WTC11 (cell line): ENCODE results near the gene CEP63. TPM values are rescaled to one million over a fixed set of nuclear protein-coding genes. Genes with fewer than 3 reads are reported as not detected.

ENCODE experiments used
- ATAC-seq: fragments of 200-7000 bp; cut with Tn5 transposase; 2 replicates; pipeline ENCODE4 v1.10.0; 2021; ENCODE audit warnings: mild to moderate bottlenecking, moderate library complexity
- CTCF ChIA-PET: fragments of 300-600 bp; sonication (Branson Sonifier 250); formaldehyde crosslinking; loops from one replicate; lab custom pipeline; 2021; ENCODE audit warnings: antibody characterized with exemption; lab: Charles Lee
- POLR2A ChIA-PET: fragments of 350-600 bp; sonication (Branson Sonifier 250); formaldehyde crosslinking; loops from one replicate; lab custom pipeline; 2021; ENCODE audit warnings: antibody characterized with exemption; lab: Charles Lee
- DNase-seq: peaks from one replicate; pipeline ENCODE4 v3.0.0; 2021; ENCODE audit warnings: low spot score
- H3K27ac Mint-ChIP-seq: 2 replicates; pipeline ENCODE4 v1.8.0; 2021; ENCODE audit warnings: mixed read lengths
- H3K27me3 Mint-ChIP-seq: 2 replicates; pipeline ENCODE4 v1.8.0; 2021; ENCODE audit warnings: low read depth, mild to moderate bottlenecking, moderate library complexity, mixed read lengths
- H3K36me3 Mint-ChIP-seq: 2 replicates; pipeline ENCODE4 v1.8.0; 2021; ENCODE audit warnings: mixed read lengths
- H3K4me1 Mint-ChIP-seq: 2 replicates; pipeline ENCODE4 v1.8.0; 2022; ENCODE audit warnings: mixed read lengths
- H3K4me3 Mint-ChIP-seq: 2 replicates; pipeline ENCODE4 v1.8.0; 2021; ENCODE audit warnings: mild to moderate bottlenecking, moderate library complexity, mixed read lengths
- H3K9me3 Mint-ChIP-seq: 2 replicates; pipeline ENCODE4 v1.8.0; 2021; ENCODE audit warnings: mixed read lengths
- CREM ChIP-seq: sonication (generic); formaldehyde crosslinking; IDR thresholded peaks from 2 replicates; pipeline ENCODE4 v1.8.1; 2022; ENCODE audit warnings: mild to moderate bottlenecking, missing genetic modification reagents, moderate library complexity
- JAZF1 ChIP-seq: fragments of 250-450 bp; sonication (Bioruptor Pico); IDR thresholded peaks from 2 replicates; pipeline ENCODE4 v1.9.0; 2021; ENCODE audit warnings: moderate library complexity, mild to moderate bottlenecking, inconsistent platforms
- MXD4 ChIP-seq: fragments of 250-450 bp; sonication (Bioruptor Pico); IDR thresholded peaks from 2 replicates; pipeline ENCODE4 v1.8.0; 2021; ENCODE audit warnings: mild to moderate bottlenecking, moderate library complexity, borderline replicate concordance
- NFYB ChIP-seq: sonication (generic); formaldehyde crosslinking; conservative IDR thresholded peaks from 2 replicates; pipeline ENCODE4 v1.8.0; 2022; ENCODE audit warnings: low read depth, missing genetic modification reagents
- NR3C1 ChIP-seq: sonication (generic); formaldehyde crosslinking; conservative IDR thresholded peaks from 2 replicates; pipeline ENCODE4 v1.8.1; 2023; ENCODE audit warnings: low read depth, mild to moderate bottlenecking, missing genetic modification reagents
- SMAD3 ChIP-seq: sonication (generic); formaldehyde crosslinking; IDR thresholded peaks from 2 replicates; pipeline ENCODE4 v1.8.0; 2022; ENCODE audit warnings: missing genetic modification reagents, mild to moderate bottlenecking, borderline replicate concordance
- SMAD4 ChIP-seq: sonication (generic); formaldehyde crosslinking; IDR thresholded peaks from 2 replicates; pipeline ENCODE4 v1.8.0; 2022; ENCODE audit warnings: mild to moderate bottlenecking, missing genetic modification reagents
- TP53 ChIP-seq: sonication (generic); formaldehyde crosslinking; IDR thresholded peaks from 2 replicates; pipeline ENCODE4 v1.8.1; 2023; ENCODE audit warnings: mild to moderate bottlenecking, missing genetic modification reagents
- ZBTB21 ChIP-seq: sonication (generic); formaldehyde crosslinking; IDR thresholded peaks from 2 replicates; pipeline ENCODE4 v1.8.1; 2023; ENCODE audit warnings: mild to moderate bottlenecking, missing genetic modification reagents, borderline replicate concordance
- ZNF138 ChIP-seq: sonication (generic); formaldehyde crosslinking; conservative IDR thresholded peaks from 2 replicates; pipeline ENCODE4 v1.8.1; 2022; ENCODE audit warnings: mild to moderate bottlenecking, moderate library complexity, missing genetic modification reagents
- total RNA-seq: library from RNA; stranded (reverse); gene quantifications from 3 replicates; pipeline ENCODE4 v1.2.3, GENCODE V29; 2021
- TF ChIP-seq, protein P1 (sequence below): fragments of 250-450 bp; sonication (Bioruptor Pico); conservative IDR thresholded peaks from 2 replicates; pipeline ENCODE4 v1.9.0; 2021; ENCODE audit warnings: mild to moderate bottlenecking
- TF ChIP-seq, protein P2 (sequence below): sonication (generic); formaldehyde crosslinking; IDR thresholded peaks from 2 replicates; pipeline ENCODE4 v1.8.0; 2022; ENCODE audit warnings: mild to moderate bottlenecking, missing genetic modification reagents
- TF ChIP-seq, protein P3 (sequence below): sonication (generic); formaldehyde crosslinking; IDR thresholded peaks from 2 replicates; pipeline ENCODE4 v1.8.1; 2023; ENCODE audit warnings: mild to moderate bottlenecking, missing genetic modification reagents, moderate library complexity
- TF ChIP-seq, protein P4 (sequence below): sonication (generic); formaldehyde crosslinking; IDR thresholded peaks from 2 replicates; pipeline ENCODE4 v1.8.0; 2022; ENCODE audit warnings: missing genetic modification reagents
- TF ChIP-seq, protein P5 (sequence below): sonication (generic); formaldehyde crosslinking; IDR thresholded peaks from 2 replicates; pipeline ENCODE4 v1.8.1; 2023; ENCODE audit warnings: mild to moderate bottlenecking, missing genetic modification reagents
- TF ChIP-seq, protein P6 (sequence below): fragments of 200-600 bp; IDR thresholded peaks from 2 replicates; pipeline ENCODE4 v1.8.0; 2022; ENCODE audit warnings: antibody characterized with exemption
- TF ChIP-seq, protein P7 (sequence below): sonication (generic); formaldehyde crosslinking; IDR thresholded peaks from 2 replicates; pipeline ENCODE4 v1.8.1; 2023; ENCODE audit warnings: mild to moderate bottlenecking, missing genetic modification reagents

CEP63 gene
- total RNA-seq, 1 experiment from 2014 or later, result 28.0 TPM

DNA sequence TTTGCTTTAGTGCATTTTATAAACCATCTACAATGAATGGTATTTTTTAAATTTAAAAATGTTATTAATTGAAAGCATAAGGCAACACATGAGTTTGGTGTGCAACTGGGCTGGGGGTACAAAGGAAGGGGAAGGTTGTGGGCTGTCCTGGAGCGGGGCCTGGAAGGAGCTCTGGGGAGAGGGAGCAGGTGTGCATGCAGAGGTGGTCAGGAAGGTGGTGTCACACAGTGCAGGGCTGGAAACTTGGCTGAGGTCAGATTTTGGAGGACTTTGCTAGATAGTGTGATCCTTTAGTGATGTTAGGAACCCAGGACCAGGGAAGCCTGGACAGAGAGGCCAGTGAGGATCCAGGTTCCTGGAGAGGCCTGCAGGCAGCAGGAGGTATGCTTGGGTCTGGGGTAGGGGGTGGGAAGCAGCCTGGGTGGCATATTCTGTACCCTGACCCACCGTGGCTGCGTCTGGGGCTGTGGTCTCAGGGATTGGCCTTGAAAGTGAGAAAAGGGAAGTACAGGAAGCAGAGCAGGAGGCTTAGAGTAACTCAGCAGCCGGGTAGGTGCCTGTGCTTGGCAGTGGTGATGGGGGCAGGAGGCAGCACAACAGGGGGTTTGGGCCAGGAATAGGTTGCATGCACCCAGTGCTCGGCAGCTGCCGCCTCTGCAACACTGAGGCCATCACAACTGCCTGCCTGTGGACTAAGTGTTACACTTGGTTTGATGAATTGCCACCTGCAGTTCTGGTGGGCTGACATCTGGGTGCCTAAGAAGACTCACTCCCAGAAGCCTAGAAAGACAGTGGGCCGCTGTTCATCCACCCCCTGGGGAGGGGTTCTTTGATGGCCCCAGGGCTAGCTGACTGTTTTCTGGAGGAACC, 132.0 kb downstream of the CEP63 start:
- no peak for DNase-seq
- TF ChIP-seq, protein P1, sequence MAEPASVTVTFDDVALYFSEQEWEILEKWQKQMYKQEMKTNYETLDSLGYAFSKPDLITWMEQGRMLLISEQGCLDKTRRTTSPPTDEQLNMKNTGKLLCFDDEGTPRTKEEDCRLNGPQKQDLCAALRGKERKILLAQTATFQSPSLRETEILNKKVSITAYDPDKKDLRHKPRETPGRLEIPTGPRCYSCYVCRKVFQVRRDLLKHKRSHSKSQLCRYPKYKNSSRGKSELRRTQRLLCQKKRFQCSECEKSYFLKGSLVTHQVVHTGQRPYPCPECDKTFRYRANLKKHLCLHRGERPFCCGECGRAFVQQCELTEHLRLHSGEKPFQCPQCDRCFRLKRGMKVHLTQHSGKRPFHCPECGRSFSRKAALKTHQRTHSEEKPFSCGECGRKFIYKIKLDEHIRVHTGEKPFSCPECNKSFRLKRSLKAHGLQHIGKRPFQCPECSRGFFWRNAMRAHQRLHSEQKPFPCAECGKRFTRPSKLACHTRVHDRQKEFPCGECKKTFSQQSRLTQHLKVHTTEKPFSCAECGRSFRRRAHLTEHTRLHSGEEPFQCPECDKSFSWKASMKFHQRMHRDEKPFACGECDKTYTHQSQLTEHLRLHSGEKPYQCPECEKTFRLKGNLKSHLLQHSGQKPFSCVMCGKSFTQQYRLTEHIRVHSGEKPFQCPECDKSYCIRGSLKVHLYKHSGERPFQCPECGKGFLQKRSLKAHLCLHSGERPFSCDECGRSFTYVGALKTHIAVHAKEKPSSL, result no peak
- TF ChIP-seq, protein P2, sequence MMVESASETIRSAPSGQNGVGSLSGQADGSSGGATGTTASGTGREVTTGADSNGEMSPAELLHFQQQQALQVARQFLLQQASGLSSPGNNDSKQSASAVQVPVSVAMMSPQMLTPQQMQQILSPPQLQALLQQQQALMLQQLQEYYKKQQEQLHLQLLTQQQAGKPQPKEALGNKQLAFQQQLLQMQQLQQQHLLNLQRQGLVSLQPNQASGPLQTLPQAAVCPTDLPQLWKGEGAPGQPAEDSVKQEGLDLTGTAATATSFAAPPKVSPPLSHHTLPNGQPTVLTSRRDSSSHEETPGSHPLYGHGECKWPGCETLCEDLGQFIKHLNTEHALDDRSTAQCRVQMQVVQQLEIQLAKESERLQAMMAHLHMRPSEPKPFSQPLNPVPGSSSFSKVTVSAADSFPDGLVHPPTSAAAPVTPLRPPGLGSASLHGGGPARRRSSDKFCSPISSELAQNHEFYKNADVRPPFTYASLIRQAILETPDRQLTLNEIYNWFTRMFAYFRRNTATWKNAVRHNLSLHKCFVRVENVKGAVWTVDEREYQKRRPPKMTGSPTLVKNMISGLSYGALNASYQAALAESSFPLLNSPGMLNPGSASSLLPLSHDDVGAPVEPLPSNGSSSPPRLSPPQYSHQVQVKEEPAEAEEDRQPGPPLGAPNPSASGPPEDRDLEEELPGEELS (CRISPR knock-in tag), result no peak
- TF ChIP-seq NFYB (CRISPR knock-in tag), result no peak
- no peak overlapping the region for H3K27ac Mint-ChIP-seq

DNA sequence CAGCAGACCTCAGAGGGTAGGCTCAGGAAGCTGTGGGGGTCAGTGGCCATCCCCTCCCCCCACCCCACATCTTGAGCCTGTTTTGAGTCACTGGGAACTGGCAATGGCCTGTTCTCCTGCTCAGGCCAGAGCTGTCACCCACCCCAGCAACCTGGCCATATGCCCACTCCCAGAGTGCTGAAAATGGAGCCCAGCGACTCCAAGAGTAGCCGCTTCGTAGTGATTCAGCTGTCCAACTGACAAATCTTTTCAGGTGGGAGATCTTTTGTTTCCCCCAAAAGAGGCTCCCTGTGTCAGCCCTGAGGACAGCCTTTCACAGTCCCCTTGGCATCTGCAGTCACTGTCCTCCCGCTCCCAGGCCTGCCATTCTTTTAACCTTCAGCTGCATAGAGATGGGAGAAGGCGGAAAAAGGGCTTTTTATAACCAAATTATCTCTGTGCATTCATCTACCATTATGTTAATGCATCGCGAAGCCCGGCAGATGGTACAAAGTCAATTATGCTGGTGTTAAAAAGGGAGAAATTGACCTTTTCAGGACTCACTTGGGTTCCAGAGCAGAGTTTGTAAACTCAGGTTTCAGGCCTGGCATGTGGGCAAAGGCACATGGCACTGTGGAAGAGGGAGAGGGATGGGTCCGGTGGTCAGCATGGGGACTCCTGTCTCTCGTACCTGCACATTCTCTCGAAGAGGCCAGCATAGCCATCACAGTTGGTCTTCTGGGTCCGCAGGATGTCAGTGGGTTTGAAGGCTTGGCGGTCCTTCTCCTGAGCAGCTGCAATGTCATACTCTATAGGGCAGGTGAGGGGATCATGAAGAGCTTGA, 132.8 kb downstream of the CEP63 start:
- Mint-ChIP-seq H3K4me1 (peaks cover 7% of the 10 kb centered on the region; the same call in 1 of the 2 replicates), H3K4me3 (no peak overlapping the region), H3K9me3 (no peaks in the 10 kb centered on the region), H3K27ac (no peak overlapping the region; the same call in 1 of the 2 replicates), H3K36me3 (no peaks in the 10 kb centered on the region), H3K27me3 (no peaks in the 10 kb centered on the region)
- ATAC-seq (no peak), DNase-seq (no peak)
- CTCF ChIA-PET, result interaction anchor here (1.2 to 6.9 kb wide), 4 partner anchors 17 to 136 kb away, joined by 3 to 40 read pairs (median 6); no protein-coding TSS in a partner anchor
- TF ChIP-seq CREM (no peak), JAZF1 (CRISPR knock-in tag) (no peak), SMAD3 (no peak), MXD4 (CRISPR knock-in tag) (no peak), ZNF138 (CRISPR knock-in tag) (no peak), SMAD4 (CRISPR knock-in tag) (no peak), TP53 (no peak), ZBTB21 (CRISPR knock-in tag) (no peak), NR3C1 (no peak)
- TF ChIP-seq, protein P3, sequence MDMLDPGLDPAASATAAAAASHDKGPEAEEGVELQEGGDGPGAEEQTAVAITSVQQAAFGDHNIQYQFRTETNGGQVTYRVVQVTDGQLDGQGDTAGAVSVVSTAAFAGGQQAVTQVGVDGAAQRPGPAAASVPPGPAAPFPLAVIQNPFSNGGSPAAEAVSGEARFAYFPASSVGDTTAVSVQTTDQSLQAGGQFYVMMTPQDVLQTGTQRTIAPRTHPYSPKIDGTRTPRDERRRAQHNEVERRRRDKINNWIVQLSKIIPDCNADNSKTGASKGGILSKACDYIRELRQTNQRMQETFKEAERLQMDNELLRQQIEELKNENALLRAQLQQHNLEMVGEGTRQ (CRISPR knock-in tag), result no peak
- TF ChIP-seq, protein P4, sequence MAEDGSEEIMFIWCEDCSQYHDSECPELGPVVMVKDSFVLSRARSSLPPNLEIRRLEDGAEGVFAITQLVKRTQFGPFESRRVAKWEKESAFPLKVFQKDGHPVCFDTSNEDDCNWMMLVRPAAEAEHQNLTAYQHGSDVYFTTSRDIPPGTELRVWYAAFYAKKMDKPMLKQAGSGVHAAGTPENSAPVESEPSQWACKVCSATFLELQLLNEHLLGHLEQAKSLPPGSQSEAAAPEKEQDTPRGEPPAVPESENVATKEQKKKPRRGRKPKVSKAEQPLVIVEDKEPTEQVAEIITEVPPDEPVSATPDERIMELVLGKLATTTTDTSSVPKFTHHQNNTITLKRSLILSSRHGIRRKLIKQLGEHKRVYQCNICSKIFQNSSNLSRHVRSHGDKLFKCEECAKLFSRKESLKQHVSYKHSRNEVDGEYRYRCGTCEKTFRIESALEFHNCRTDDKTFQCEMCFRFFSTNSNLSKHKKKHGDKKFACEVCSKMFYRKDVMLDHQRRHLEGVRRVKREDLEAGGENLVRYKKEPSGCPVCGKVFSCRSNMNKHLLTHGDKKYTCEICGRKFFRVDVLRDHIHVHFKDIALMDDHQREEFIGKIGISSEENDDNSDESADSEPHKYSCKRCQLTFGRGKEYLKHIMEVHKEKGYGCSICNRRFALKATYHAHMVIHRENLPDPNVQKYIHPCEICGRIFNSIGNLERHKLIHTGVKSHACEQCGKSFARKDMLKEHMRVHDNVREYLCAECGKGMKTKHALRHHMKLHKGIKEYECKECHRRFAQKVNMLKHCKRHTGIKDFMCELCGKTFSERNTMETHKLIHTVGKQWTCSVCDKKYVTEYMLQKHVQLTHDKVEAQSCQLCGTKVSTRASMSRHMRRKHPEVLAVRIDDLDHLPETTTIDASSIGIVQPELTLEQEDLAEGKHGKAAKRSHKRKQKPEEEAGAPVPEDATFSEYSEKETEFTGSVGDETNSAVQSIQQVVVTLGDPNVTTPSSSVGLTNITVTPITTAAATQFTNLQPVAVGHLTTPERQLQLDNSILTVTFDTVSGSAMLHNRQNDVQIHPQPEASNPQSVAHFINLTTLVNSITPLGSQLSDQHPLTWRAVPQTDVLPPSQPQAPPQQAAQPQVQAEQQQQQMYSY (CRISPR knock-in tag), result no peak
- TF ChIP-seq, protein P5, sequence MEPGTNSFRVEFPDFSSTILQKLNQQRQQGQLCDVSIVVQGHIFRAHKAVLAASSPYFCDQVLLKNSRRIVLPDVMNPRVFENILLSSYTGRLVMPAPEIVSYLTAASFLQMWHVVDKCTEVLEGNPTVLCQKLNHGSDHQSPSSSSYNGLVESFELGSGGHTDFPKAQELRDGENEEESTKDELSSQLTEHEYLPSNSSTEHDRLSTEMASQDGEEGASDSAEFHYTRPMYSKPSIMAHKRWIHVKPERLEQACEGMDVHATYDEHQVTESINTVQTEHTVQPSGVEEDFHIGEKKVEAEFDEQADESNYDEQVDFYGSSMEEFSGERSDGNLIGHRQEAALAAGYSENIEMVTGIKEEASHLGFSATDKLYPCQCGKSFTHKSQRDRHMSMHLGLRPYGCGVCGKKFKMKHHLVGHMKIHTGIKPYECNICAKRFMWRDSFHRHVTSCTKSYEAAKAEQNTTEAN (CRISPR knock-in tag), result no peak
- TF ChIP-seq, protein P6, sequence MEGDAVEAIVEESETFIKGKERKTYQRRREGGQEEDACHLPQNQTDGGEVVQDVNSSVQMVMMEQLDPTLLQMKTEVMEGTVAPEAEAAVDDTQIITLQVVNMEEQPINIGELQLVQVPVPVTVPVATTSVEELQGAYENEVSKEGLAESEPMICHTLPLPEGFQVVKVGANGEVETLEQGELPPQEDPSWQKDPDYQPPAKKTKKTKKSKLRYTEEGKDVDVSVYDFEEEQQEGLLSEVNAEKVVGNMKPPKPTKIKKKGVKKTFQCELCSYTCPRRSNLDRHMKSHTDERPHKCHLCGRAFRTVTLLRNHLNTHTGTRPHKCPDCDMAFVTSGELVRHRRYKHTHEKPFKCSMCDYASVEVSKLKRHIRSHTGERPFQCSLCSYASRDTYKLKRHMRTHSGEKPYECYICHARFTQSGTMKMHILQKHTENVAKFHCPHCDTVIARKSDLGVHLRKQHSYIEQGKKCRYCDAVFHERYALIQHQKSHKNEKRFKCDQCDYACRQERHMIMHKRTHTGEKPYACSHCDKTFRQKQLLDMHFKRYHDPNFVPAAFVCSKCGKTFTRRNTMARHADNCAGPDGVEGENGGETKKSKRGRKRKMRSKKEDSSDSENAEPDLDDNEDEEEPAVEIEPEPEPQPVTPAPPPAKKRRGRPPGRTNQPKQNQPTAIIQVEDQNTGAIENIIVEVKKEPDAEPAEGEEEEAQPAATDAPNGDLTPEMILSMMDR, result no peak
- TF ChIP-seq, protein P7, sequence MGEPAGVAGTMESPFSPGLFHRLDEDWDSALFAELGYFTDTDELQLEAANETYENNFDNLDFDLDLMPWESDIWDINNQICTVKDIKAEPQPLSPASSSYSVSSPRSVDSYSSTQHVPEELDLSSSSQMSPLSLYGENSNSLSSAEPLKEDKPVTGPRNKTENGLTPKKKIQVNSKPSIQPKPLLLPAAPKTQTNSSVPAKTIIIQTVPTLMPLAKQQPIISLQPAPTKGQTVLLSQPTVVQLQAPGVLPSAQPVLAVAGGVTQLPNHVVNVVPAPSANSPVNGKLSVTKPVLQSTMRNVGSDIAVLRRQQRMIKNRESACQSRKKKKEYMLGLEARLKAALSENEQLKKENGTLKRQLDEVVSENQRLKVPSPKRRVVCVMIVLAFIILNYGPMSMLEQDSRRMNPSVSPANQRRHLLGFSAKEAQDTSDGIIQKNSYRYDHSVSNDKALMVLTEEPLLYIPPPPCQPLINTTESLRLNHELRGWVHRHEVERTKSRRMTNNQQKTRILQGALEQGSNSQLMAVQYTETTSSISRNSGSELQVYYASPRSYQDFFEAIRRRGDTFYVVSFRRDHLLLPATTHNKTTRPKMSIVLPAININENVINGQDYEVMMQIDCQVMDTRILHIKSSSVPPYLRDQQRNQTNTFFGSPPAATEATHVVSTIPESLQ (CRISPR knock-in tag), result no peak
- POLR2A ChIA-PET, result interaction anchor here (1.2 kb wide), 1 partner anchor 12 kb away, joined by 4 read pairs; no protein-coding TSS in a partner anchor

More for the DNA sequence above, 132.0 kb downstream of the CEP63 start:
- ChIA-PET POLR2A (no interaction called here), CTCF (interaction anchor here (1.2 to 6.9 kb wide), 3 partner anchors 17 to 59 kb away, joined by 3 to 40 read pairs (median 4); no protein-coding TSS in a partner anchor)
- H3K36me3 Mint-ChIP-seq, result no peaks in the 10 kb centered on the region
- H3K27me3 Mint-ChIP-seq, result no peaks in the 10 kb centered on the region
- H3K9me3 Mint-ChIP-seq, result no peaks in the 10 kb centered on the region
- H3K4me3 Mint-ChIP-seq, result no peak overlapping the region
- peaks cover 7% of the 10 kb centered on the region; the same call in 1 of the 2 replicates for H3K4me1 Mint-ChIP-seq
- ATAC-seq, result no peak
